NCI-H187 treated with DMSO at 0.1 percent for 48 hours (cell line): ENCODE results near the gene PNRC1.
"Not testable (repeated sequence)": the region's sequence is repeated elsewhere in the genome, so short reads cannot be mapped to it uniquely, and the experiment has no call there.

Experiments
- DNase-seq: peaks from one replicate; lab custom pipeline; 2025; lab: John Stamatoyannopoulos, UW

PNRC1 gene

GRCh38 chr6:89080281-89081128, at the start of gene PNRC1:
Gene PNRC1, plus strand, starts transcription at chr6:89080751. Its CDS starts 144 bp downstream, at chr6:89080895.
- peak; percentile 83 for DNase-seq

GRCh38 chr6:89032599-89032998, 48.0 kb upstream of the PNRC1 start:
- no peak for DNase-seq

GRCh38 chr6:89033461-89033860, 47.1 kb upstream of the PNRC1 start:
- no peak for DNase-seq

GRCh38 chr6:89034116-89034515, 46.4 kb upstream of the PNRC1 start:
- not testable (repeated sequence) for DNase-seq

GRCh38 chr6:89034586-89035251, 45.8 kb upstream of the PNRC1 start:
- no peak for DNase-seq

- no peak for DNase-seq
Observed at GRCh38 chr6:89035252-89036101, 45.1 kb upstream of the PNRC1 start.

- DNase-seq = no peak
Observed at GRCh38 chr6:89037141-89037900, 43.2 kb upstream of the PNRC1 start.

GRCh38 chr6:89037901-89038293, 42.7 kb upstream of the PNRC1 start:
- not testable (repeated sequence) for DNase-seq

- no peak for DNase-seq
Observed at GRCh38 chr6:89042664-89043063, 37.9 kb upstream of the PNRC1 start.

GRCh38 chr6:89044328-89045010, 36.1 kb upstream of the PNRC1 start:
- DNase-seq = no peak

- no peak for DNase-seq
Observed at GRCh38 chr6:89045011-89045387, 35.6 kb upstream of the PNRC1 start.

GRCh38 chr6:89045576-89045975, 35.0 kb upstream of the PNRC1 start:
- no peak for DNase-seq

- no peak for DNase-seq
Observed at GRCh38 chr6:89047473-89047872, 33.1 kb upstream of the PNRC1 start.

- DNase-seq = no peak
Observed at GRCh38 chr6:89048288-89048923, 32.1 kb upstream of the PNRC1 start.

- no peak for DNase-seq
Observed at GRCh38 chr6:89048985-89049384, 31.6 kb upstream of the PNRC1 start.

- no peak for DNase-seq
Observed at GRCh38 chr6:89050155-89050554, 30.4 kb upstream of the PNRC1 start.

GRCh38 chr6:89050697-89051096, 29.9 kb upstream of the PNRC1 start:
- no peak for DNase-seq

- no peak for DNase-seq
Observed at GRCh38 chr6:89051676-89052075, 28.9 kb upstream of the PNRC1 start.

GRCh38 chr6:89054208-89054607, 26.3 kb upstream of the PNRC1 start:
- DNase-seq = no peak

GRCh38 chr6:89057759-89058158, 22.8 kb upstream of the PNRC1 start:
- no peak for DNase-seq

- DNase-seq = no peak
Observed at GRCh38 chr6:89058627-89059026, 21.9 kb upstream of the PNRC1 start.
